HEK293 (cell line): ENCODE data around the gene FGD5.

Experiments used
- BCL11A ChIP-seq: fragments of 450-650 bp; formaldehyde crosslinking; IDR thresholded peaks from 2 replicates; pipeline ENCODE4 v1.5.1; 2016; ENCODE audit warnings: low read depth, missing biosample characterization, missing genetic modification characterization
- YY1 ChIP-seq: fragments of 450-650 bp; formaldehyde crosslinking; IDR thresholded peaks from 2 replicates; pipeline ENCODE4 v1.5.1; 2018; ENCODE audit warnings: missing biosample characterization, missing genetic modification characterization
- ZNF10 ChIP-seq: fragments of 450-650 bp; formaldehyde crosslinking; IDR thresholded peaks from 2 replicates; pipeline ENCODE4 v1.5.1; 2017; ENCODE audit warnings: missing biosample characterization, missing genetic modification characterization
- ZNF121 ChIP-seq: fragments of 450-650 bp; formaldehyde crosslinking; IDR thresholded peaks from 2 replicates; pipeline ENCODE4 v1.5.1; 2016; ENCODE audit warnings: missing biosample characterization, missing genetic modification characterization
- ZNF292 ChIP-seq: fragments of 450-650 bp; formaldehyde crosslinking; IDR thresholded peaks from 2 replicates; pipeline ENCODE4 v1.5.1; 2016; ENCODE audit warnings: low read depth, missing biosample characterization, missing genetic modification characterization, borderline replicate concordance
- ZNF335 ChIP-seq: fragments of 450-650 bp; formaldehyde crosslinking; conservative IDR thresholded peaks from 2 replicates; pipeline ENCODE4 v1.5.1; 2016; ENCODE audit warnings: missing biosample characterization, missing genetic modification characterization
- ZNF548 ChIP-seq: fragments of 450-650 bp; formaldehyde crosslinking; IDR thresholded peaks from 2 replicates; pipeline ENCODE4 v1.5.1; 2016; ENCODE audit warnings: missing biosample characterization, missing genetic modification characterization
- ZNF549 ChIP-seq: fragments of 450-650 bp; IDR thresholded peaks from 2 replicates; pipeline ENCODE4 v1.5.1; 2018; ENCODE audit warnings: missing biosample characterization, missing genetic modification characterization, mild to moderate bottlenecking, inconsistent platforms, moderate library complexity
- ZNF776 ChIP-seq: fragments of 450-650 bp; formaldehyde crosslinking; IDR thresholded peaks from 2 replicates; pipeline ENCODE4 v1.5.0; 2017; ENCODE audit warnings: missing biosample characterization, missing genetic modification characterization, borderline replicate concordance
- TF ChIP-seq, protein P1 (sequence below): fragments of 450-650 bp; formaldehyde crosslinking; IDR thresholded peaks from 2 replicates; pipeline ENCODE4 v1.5.1; 2016; ENCODE audit warnings: missing biosample characterization, missing genetic modification characterization

DNA sequence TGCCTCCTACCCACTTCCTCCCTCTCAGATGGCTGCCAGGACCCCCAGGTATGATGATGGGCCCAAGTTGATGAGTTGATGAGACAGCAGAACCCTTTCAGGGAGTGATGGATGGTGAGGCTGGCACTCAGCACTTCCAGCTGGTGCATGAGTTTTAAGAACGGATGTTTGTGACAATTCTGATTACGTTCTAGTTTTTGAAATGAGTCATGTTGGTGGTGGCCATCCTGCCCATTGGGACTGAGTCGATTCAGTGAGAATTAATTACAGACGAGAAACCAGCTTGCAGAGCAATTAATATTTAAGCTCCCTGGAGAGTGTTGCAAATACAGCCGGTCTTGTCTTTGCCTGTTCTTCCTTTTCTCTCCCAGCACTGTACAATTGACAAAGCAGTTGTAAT, 71.7 kb downstream of the FGD5 start:
- TF ChIP-seq, protein P1, sequence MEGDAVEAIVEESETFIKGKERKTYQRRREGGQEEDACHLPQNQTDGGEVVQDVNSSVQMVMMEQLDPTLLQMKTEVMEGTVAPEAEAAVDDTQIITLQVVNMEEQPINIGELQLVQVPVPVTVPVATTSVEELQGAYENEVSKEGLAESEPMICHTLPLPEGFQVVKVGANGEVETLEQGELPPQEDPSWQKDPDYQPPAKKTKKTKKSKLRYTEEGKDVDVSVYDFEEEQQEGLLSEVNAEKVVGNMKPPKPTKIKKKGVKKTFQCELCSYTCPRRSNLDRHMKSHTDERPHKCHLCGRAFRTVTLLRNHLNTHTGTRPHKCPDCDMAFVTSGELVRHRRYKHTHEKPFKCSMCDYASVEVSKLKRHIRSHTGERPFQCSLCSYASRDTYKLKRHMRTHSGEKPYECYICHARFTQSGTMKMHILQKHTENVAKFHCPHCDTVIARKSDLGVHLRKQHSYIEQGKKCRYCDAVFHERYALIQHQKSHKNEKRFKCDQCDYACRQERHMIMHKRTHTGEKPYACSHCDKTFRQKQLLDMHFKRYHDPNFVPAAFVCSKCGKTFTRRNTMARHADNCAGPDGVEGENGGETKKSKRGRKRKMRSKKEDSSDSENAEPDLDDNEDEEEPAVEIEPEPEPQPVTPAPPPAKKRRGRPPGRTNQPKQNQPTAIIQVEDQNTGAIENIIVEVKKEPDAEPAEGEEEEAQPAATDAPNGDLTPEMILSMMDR (tag by site-specific recombination), result no peak
- no peak for TF ChIP-seq ZNF548 (tag by site-specific recombination)
- no peak for TF ChIP-seq ZNF121
- no peak for TF ChIP-seq ZNF10 (tag by site-specific recombination)
- TF ChIP-seq ZNF292 (tag by site-specific recombination), result no peak
- TF ChIP-seq ZNF776 (tag by site-specific recombination), result no peak
- TF ChIP-seq YY1 (tag by site-specific recombination), result no peak
- no peak for TF ChIP-seq ZNF335 (tag by site-specific recombination)
- no peak for TF ChIP-seq ZNF549 (tag by site-specific recombination)
- no peak for TF ChIP-seq BCL11A (tag by site-specific recombination)
